Glutamatergic neuron (in vitro differentiated cells): ENCODE data around the gene ABO. TPM values are rescaled to one million over a fixed set of nuclear protein-coding genes. Genes with fewer than 3 reads are reported as not detected.

ENCODE experiments used
- DNase-seq: peaks from one replicate; pipeline ENCODE4 v3.0.0; 2022
- H3K27ac Mint-ChIP-seq: one replicate; pipeline ENCODE4 v1.8.0; 2020; ENCODE audit warnings: mild to moderate bottlenecking, mixed read lengths, inconsistent platforms; ENCODE audit not compliant: unreplicated experiment
- H3K27me3 Mint-ChIP-seq: one replicate; pipeline ENCODE4 v1.8.0; 2020; ENCODE audit warnings: mild to moderate bottlenecking, moderate library complexity, mixed read lengths, inconsistent platforms; ENCODE audit not compliant: unreplicated experiment
- H3K36me3 Mint-ChIP-seq: one replicate; pipeline ENCODE4 v1.8.0; 2020; ENCODE audit warnings: mild to moderate bottlenecking, mixed read lengths, inconsistent platforms; ENCODE audit not compliant: unreplicated experiment
- H3K4me1 Mint-ChIP-seq: one replicate; pipeline ENCODE4 v1.8.0; 2020; ENCODE audit warnings: mild to moderate bottlenecking, low read depth, mixed read lengths, inconsistent platforms; ENCODE audit not compliant: unreplicated experiment
- H3K4me3 Mint-ChIP-seq: one replicate; pipeline ENCODE4 v1.8.0; 2020; ENCODE audit warnings: mild to moderate bottlenecking, mixed read lengths, inconsistent platforms; ENCODE audit not compliant: unreplicated experiment
- H3K9me3 Mint-ChIP-seq: one replicate; pipeline ENCODE4 v1.8.0; 2020; ENCODE audit warnings: mild to moderate bottlenecking, moderate library complexity, mixed read lengths, inconsistent platforms; ENCODE audit not compliant: unreplicated experiment
- total RNA-seq: library from RNA; stranded (reverse); fragmentation: NEBNext Ultra II Directional; extraction: Animal tissue kit (Norgen Biotek cat#: 25700); gene quantifications from one replicate; pipeline ENCODE4 v1.2.1, GENCODE V29; 2021; ENCODE audit not compliant: unreplicated experiment
- TF ChIP-seq, protein P1 (sequence below): fragments of 200-600 bp; sonication (generic); IDR thresholded peaks from one replicate; pipeline ENCODE4 v1.5.0; 2021; ENCODE audit not compliant: partially characterized antibody, unreplicated experiment

Gene ABO
- total RNA-seq, 1 donor from 2014 or later: not detected

DNA sequence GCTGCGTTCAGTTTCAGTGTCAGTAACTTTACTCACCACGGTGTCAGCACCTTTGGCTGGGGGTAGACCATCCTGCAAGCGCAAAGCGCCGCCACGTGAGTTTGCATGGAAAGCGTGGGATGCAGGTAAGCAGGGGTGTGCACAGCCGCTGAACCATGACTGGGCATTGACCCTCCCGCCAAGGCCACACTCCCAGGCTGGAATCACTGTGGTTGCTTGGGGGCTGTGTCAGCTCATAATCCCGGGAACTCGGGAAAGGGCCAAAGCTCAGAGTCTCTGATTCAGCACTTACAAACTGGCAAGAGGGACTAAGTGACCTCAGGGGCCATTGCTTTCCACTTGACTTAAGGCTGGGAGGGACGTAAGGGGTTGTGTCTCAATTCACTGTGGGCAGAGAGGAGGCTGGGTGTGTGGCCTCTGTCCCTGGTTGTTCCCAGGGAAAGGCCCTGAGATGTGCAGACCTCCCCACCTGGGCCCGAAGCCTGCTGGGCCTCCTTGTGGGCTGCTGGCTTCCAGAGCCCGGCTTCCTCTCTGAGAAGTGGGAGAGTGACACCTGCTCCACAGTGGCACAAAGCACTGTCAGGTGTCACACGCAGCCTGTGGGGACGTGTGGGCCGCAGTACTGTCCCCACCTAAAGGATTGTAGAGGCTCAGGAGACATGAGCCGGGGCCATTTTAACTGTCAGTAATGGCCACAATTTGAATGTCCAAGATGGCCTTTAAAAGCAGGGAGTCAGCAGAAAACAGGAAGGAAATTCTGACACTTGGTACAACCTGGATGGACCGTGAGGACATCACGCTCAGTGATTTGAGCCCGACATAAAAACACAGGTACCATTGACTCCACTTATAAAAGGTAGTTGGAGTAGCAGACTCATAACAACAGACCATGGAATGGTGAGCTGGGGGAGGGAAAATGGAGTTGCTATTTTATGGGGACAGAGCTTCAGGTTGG lies 16.7 kb downstream of the ABO start:
- Mint-ChIP-seq H3K4me3 (no peak overlapping the region), H3K27ac (no peak overlapping the region)

DNA sequence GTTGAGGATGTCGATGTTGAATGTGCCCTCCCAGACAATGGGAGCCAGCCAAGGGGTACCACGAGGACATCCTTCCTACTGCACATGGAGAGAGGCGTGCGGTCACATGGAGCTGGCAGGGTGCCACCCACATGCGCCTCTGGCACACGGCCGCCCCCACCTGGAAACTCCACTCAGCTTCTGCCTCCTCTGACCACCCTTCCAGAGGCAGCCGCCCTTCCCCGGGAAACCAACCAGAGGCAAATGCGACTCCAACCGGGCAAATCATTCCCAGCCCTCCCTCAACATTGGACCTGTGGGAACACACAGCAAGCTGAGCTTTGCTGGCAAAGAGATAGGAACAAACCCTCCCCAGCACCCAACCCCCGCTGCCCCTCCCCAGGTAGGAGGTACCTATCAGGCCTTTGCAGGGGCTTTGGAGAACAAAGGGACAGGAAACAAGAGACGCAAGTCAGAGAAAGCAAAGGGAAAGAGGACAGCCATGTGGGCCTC lies 17.5 kb downstream of the ABO start:
- no peak for DNase-seq

More for the DNA sequence above, 16.7 kb downstream of the ABO start:
- TF ChIP-seq, protein P1, sequence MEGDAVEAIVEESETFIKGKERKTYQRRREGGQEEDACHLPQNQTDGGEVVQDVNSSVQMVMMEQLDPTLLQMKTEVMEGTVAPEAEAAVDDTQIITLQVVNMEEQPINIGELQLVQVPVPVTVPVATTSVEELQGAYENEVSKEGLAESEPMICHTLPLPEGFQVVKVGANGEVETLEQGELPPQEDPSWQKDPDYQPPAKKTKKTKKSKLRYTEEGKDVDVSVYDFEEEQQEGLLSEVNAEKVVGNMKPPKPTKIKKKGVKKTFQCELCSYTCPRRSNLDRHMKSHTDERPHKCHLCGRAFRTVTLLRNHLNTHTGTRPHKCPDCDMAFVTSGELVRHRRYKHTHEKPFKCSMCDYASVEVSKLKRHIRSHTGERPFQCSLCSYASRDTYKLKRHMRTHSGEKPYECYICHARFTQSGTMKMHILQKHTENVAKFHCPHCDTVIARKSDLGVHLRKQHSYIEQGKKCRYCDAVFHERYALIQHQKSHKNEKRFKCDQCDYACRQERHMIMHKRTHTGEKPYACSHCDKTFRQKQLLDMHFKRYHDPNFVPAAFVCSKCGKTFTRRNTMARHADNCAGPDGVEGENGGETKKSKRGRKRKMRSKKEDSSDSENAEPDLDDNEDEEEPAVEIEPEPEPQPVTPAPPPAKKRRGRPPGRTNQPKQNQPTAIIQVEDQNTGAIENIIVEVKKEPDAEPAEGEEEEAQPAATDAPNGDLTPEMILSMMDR: no peak
- H3K27me3 Mint-ChIP-seq: peaks cover 4% of the 10 kb centered on the region
- no peak for DNase-seq
- no peaks in the 10 kb centered on the region for H3K4me1 Mint-ChIP-seq
- H3K36me3 Mint-ChIP-seq: peaks cover 5% of the 10 kb centered on the region
- H3K9me3 Mint-ChIP-seq: no peaks in the 10 kb centered on the region

DNA sequence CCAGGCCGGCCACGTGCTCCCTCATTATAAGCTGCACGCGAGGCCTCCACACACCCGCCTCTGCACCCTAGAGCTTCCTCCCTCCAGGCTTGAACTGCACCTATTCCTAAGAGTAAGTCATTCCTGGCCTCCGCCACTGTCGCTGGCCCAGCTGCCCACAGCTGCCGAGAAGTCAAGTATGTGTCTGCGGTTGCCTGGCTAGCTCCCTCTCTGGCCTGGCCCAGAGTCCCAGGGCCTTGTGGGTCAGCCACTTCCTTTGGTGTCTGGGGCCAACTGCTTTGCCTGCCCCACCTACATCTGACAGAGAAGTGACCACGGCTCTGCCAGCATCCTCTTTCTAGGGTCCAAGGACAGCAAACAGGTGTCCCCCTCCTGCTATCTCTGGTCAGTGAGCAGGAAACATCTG lies 18.3 kb downstream of the ABO start:
- peaks cover 5% of the 10 kb centered on the region for H3K36me3 Mint-ChIP-seq
- H3K9me3 Mint-ChIP-seq: no peaks in the 10 kb centered on the region
- H3K4me1 Mint-ChIP-seq: no peaks in the 10 kb centered on the region
- H3K4me3 Mint-ChIP-seq: no peak overlapping the region
- TF ChIP-seq, protein P1: no peak
- no peak overlapping the region for H3K27ac Mint-ChIP-seq
- H3K27me3 Mint-ChIP-seq: peaks cover 3% of the 10 kb centered on the region
- DNase-seq: no peak

More for the DNA sequence above, 17.5 kb downstream of the ABO start:
- H3K4me1 Mint-ChIP-seq: no peaks in the 10 kb centered on the region
- H3K9me3 Mint-ChIP-seq: no peaks in the 10 kb centered on the region
- H3K36me3 Mint-ChIP-seq: peaks cover 5% of the 10 kb centered on the region
- H3K4me3 Mint-ChIP-seq: no peak overlapping the region
- H3K27ac Mint-ChIP-seq: no peak overlapping the region
- H3K27me3 Mint-ChIP-seq: peaks cover 4% of the 10 kb centered on the region
- TF ChIP-seq, protein P1: no peak

DNA sequence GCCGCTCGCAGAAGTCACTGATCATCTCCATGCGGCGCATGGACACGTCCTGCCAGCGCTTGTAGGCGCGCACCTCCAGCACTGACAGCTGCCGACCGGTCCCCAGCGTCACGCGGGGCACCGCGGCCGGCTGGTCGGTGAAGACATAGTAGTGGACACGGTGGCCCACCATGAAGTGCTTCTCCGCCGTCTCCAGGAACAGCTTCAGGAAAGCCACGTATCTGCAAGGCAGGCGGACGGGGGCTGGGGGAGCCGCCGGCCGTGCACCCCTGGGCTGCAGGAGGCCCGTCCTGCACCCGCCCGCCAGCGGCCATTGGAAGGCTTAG lies 18.9 kb downstream of the ABO start:
- H3K36me3 Mint-ChIP-seq: peaks cover 5% of the 10 kb centered on the region
- DNase-seq: no peak
- no peaks in the 10 kb centered on the region for H3K9me3 Mint-ChIP-seq
- TF ChIP-seq, protein P1: no peak
- H3K4me1 Mint-ChIP-seq: no peaks in the 10 kb centered on the region
- no peak overlapping the region for H3K4me3 Mint-ChIP-seq
- peaks cover 3% of the 10 kb centered on the region for H3K27me3 Mint-ChIP-seq
- no peak overlapping the region for H3K27ac Mint-ChIP-seq
